ENCODE data around the gene SPRY4.
"Not testable (repeated sequence)": the region's sequence is repeated elsewhere in the genome, so short reads cannot be mapped to it uniquely, and the experiment has no call there.

The SPRY4 gene

GRCh38 chr5:142333749-142334148, 8.9 kb upstream of the SPRY4 start:
- not testable (repeated sequence) for DNase-seq

GRCh38 chr5:142330444-142330843, 5.6 kb upstream of the SPRY4 start:
- no peak for DNase-seq

GRCh38 chr5:142330026-142330425, 5.2 kb upstream of the SPRY4 start:
- no peak for DNase-seq

GRCh38 chr5:142327111-142327842, 2.5 kb upstream of the SPRY4 start:
- no peak for DNase-seq

GRCh38 chr5:142326480-142326938, 1.7 kb upstream of the SPRY4 start:
- DNase-seq = no peak

GRCh38 chr5:142325725-142326479, 1.1 kb upstream of the SPRY4 start:
- DNase-seq = peak; percentile 19

- DNase-seq = no peak
Measured at GRCh38 chr5:142324136-142324870, 518 bp downstream of the SPRY4 start.

GRCh38 chr5:142323480-142324135, 1.2 kb downstream of the SPRY4 start:
- DNase-seq = no peak

GRCh38 chr5:142322747-142323479, 1.9 kb downstream of the SPRY4 start:
- no peak for DNase-seq

GRCh38 chr5:142322403-142322746, 2.4 kb downstream of the SPRY4 start:
- no peak for DNase-seq

- DNase-seq = no peak
Measured at GRCh38 chr5:142320851-142321560, 3.8 kb downstream of the SPRY4 start.

GRCh38 chr5:142320430-142320738, 4.4 kb downstream of the SPRY4 start:
- DNase-seq = no peak

- DNase-seq = no peak
Measured at GRCh38 chr5:142319560-142320429, 5.0 kb downstream of the SPRY4 start.

- no peak for DNase-seq
Measured at GRCh38 chr5:142319105-142319504, 5.7 kb downstream of the SPRY4 start.

GRCh38 chr5:142317753-142318152, 7.1 kb downstream of the SPRY4 start:
- DNase-seq = no peak

- DNase-seq = no peak
Measured at GRCh38 chr5:142317173-142317572, 7.6 kb downstream of the SPRY4 start.

- DNase-seq = no peak
Measured at GRCh38 chr5:142316681-142317080, 8.1 kb downstream of the SPRY4 start.

GRCh38 chr5:142316051-142316450, 8.8 kb downstream of the SPRY4 start:
- DNase-seq = peak; percentile 36

GRCh38 chr5:142315096-142315900, 9.5 kb downstream of the SPRY4 start:
- no peak for DNase-seq

- DNase-seq = no peak
Measured at GRCh38 chr5:142314606-142315005, 10.2 kb downstream of the SPRY4 start.

Data from CD4-positive, alpha-beta T cell treated with Interleukin-6 for 4 hours (primary cell).